GM12878 (cell line): ENCODE data around the gene TAF11L6. TPM values are rescaled to one million over a fixed set of nuclear protein-coding genes. Genes with fewer than 3 reads are reported as not detected.
"Not testable (repeated sequence)": the region's sequence is repeated elsewhere in the genome, so short reads cannot be mapped to it uniquely, and the experiment has no call there.

Experiments
- ATAC-seq: fragments of 200-7000 bp; cut with Tn5 transposase; 3 replicates; pipeline ENCODE4 v1.9.1; 2020; ENCODE audit warnings: mild to moderate bottlenecking, moderate library complexity
- BruUV-seq: library from RNA; stranded (reverse); fragments of 400-500 nt; replicated peaks from 2 replicates; lab custom pipeline; 2021; lab: Mats Ljungman, UMichigan
- CTCF ChIA-PET: fragments of 300-600 bp; sonication (Branson Sonifier 250); formaldehyde crosslinking; extraction: SDS; loops from one replicate; lab custom pipeline; 2021; ENCODE audit warnings: inconsistent platforms; lab: Yijun Ruan, JAX
- POLR2A ChIA-PET: fragments of 350-600 bp; formaldehyde crosslinking; extraction: SDS; loops from one replicate; lab custom pipeline; 2021; ENCODE audit warnings: inconsistent platforms; lab: Charles Lee
- RAD21 ChIA-PET: fragments of 300-600 bp; sonication (Branson Sonifier 250); formaldehyde crosslinking; loops from one replicate; lab custom pipeline; 2023; ENCODE audit warnings: antibody characterized with exemption; ENCODE audit not compliant: unreplicated experiment; lab: Charles Lee
- SMC1A ChIA-PET: fragments of 300-600 bp; sonication (Branson Sonifier 250); formaldehyde crosslinking; loops from one replicate; lab custom pipeline; 2023; ENCODE audit not compliant: unreplicated experiment, uncharacterized antibody; lab: Charles Lee
- DNase-seq: peaks from one replicate; pipeline ENCODE4 v3.0.0-alpha.2; 2011; ENCODE audit warnings: low read depth, low spot score
- FAIRE-seq: peaks from 3 replicates; lab custom pipeline; 2011; peaks lifted over from hg19 to GRCh38; lab: Jason Lieb, UNC
- H2AFZ ChIP-seq: 2 replicates; pipeline ENCODE4 v1.6.0; 2011; ENCODE audit warnings: low read depth, low read length, control low read depth; ENCODE audit not compliant: control insufficient read depth
- H3K27ac ChIP-seq: 2 replicates; pipeline ENCODE4 v1.5.1; 2011; ENCODE audit warnings: control low read depth; ENCODE audit not compliant: control insufficient read depth, insufficient read depth
- H3K27me3 ChIP-seq, 2 experiments: replicated peaks in 1 of 2; 2 replicates each; pipeline versions ENCODE4 v1.6.0 to v1.6.1; 2011; ENCODE audit warnings: low read length in 1 of 2; ENCODE audit not compliant: control insufficient read depth in 2 of 2, insufficient read depth in 2 of 2
- H3K36me3 ChIP-seq, 2 experiments: 2 replicates each; pipeline ENCODE4 v1.5.1; 2011; ENCODE audit warnings: low read length in 1 of 2; ENCODE audit not compliant: control insufficient read depth in 2 of 2, insufficient read depth in 2 of 2
- H3K4me1 ChIP-seq: 2 replicates; pipeline ENCODE4 v1.6.1; 2011; ENCODE audit warnings: mild to moderate bottlenecking, low read length, moderate library complexity, mixed read lengths; ENCODE audit not compliant: control insufficient read depth, insufficient read depth
- H3K4me2 ChIP-seq: 2 replicates; pipeline ENCODE4 v1.6.0; 2011; ENCODE audit warnings: control low read depth; ENCODE audit not compliant: control insufficient read depth, insufficient read depth
- H3K4me3 ChIP-seq: fragments of 200-600 bp; sonication (generic); 2 replicates; pipeline ENCODE4 v1.5.1; 2016
- H3K79me2 ChIP-seq: 2 replicates; pipeline ENCODE4 v1.6.0; 2011; ENCODE audit warnings: low read length; ENCODE audit not compliant: control insufficient read depth, insufficient read depth
- H3K9ac ChIP-seq: 2 replicates; pipeline ENCODE4 v1.8.0; 2011; ENCODE audit warnings: low read length, control low read depth, mixed read lengths; ENCODE audit not compliant: control insufficient read depth, insufficient read depth
- H3K9me3 ChIP-seq: replicated peaks from 3 replicates; pipeline ENCODE4 v1.5.1; 2011; ENCODE audit warnings: mild to moderate bottlenecking, low read length; ENCODE audit not compliant: control insufficient read depth, insufficient read depth
- H4K20me1 ChIP-seq: 2 replicates; pipeline ENCODE4 v1.6.0; 2011; ENCODE audit not compliant: control insufficient read depth, insufficient read depth
- CBX3 ChIP-seq: fragments of 200-600 bp; sonication (generic); IDR thresholded peaks from 2 replicates; pipeline ENCODE4 v1.6.1; 2016; ENCODE audit warnings: low read depth, borderline replicate concordance
- WGBS: methylation state at CpG from one replicate; pipeline ENCODE4 v1.1.6; 2016; ENCODE audit warnings: low lambda C conversion rate; ENCODE audit not compliant: insufficient replicate concordance, insufficient coverage; ENCODE audit errors: missing lambda C conversion rate; 5-methylcytosine and 5-hydroxymethylcytosine counted together
- in situ Hi-C: fragments of 300-500 bp; cut with MboI; formaldehyde crosslinking; loops from 9 replicates; pipeline ENCODE4 v1.14.3; 2018; ENCODE audit warnings: mixed read lengths
- intact Hi-C: fragments of 100-400 bp; cut with micrococcal nuclease; formaldehyde crosslinking; loops from one replicate; pipeline ENCODE4 v1.14.2; 2022; ENCODE audit not compliant: unreplicated experiment
- polyA plus RNA-seq, 11 experiments: library from polyadenylated mRNA; depleted of rRNA in 4 of 11; unstranded in 6 of 11; stranded (reverse) in 5 of 11; fragments of >200 nt; fragmentation: Nextera tagmentation in 4 of 11; fragmentation: Illumina TruSeq in 1 of 11; extraction: Ambion mirVana in 4 of 11; extraction: Trizol in 1 of 11; gene quantifications; 1 replicate in 1 of 11; 2 replicates in 10 of 11; pipeline versions ENCODE4 v1.2.1 to v1.2.3, GENCODE V29; 2011 to 2016; ENCODE audit warnings: inconsistent platforms in 2 of 11, missing spikeins in 2 of 11, low read depth in 1 of 11
- small RNA-seq: library from RNA; depleted of rRNA; stranded (forward); fragments of <200 nt; gene quantifications from one replicate; pipeline ENCODE3, GENCODE V24; 2014
- total RNA-seq, 4 experiments: library from RNA; depleted of rRNA in 3 of 4; stranded (reverse); fragments of >200 nt in 3 of 4; fragmentation: Illumina TruSeq in 1 of 4; extraction: Trizol in 1 of 4; gene quantifications; 2 replicates each; pipeline versions ENCODE4 v1.2.1 to v1.2.3, GENCODE V29; 2013 to 2021

Gene TAF11L6
- total and polyA plus RNA-seq, 10 of the 15 experiments (the other 5 are each of a cell fraction or from before 2014, with no cell fraction given): not detected

GRCh38 chr5:17526504-17526903, 2.0 kb upstream of the TAF11L6 start:
- H2AFZ ChIP-seq, SMC1A ChIA-PET, H3K4me1 ChIP-seq, POLR2A ChIA-PET, ATAC-seq, H3K27me3 ChIP-seq, H3K27ac ChIP-seq, H3K4me3 ChIP-seq, in situ Hi-C loops, BruUV-seq, DNase-seq, H3K9ac ChIP-seq, H3K9me3 ChIP-seq, H3K4me2 ChIP-seq, CTCF ChIA-PET, intact Hi-C loops, H3K79me2 ChIP-seq, H3K36me3 ChIP-seq, RAD21 ChIA-PET, H4K20me1 ChIP-seq, FAIRE-seq: not testable (repeated sequence)
- TF ChIP-seq CBX3: 0 out of 2 replicates have a peak, but pooled peaks have one; percentile 62
- WGBS: 64% methylated on average over 11 of the region's 17 CpGs

Small RNAs within 50 kb of the gene (small RNA-seq; reads per million reads assigned to genes)
- gene AC106774.3: not detected

Other genes with a start within 250 kb of the TAF11L6 start
Only the 7 nearest of the 12 such genes appear.
- not detected in 2 replicates for gene TAF11L2, start 30.4 kb upstream of the TAF11L6 start, total RNA-seq (2014; rRNA removed)
- gene TAF11L2, start 30.4 kb upstream of the TAF11L6 start, total RNA-seq (2014; rRNA removed; fragmentation: Illumina TruSeq; extraction: Trizol): not detected in 2 replicates
- not detected in 2 replicates for gene TAF11L2, start 30.4 kb upstream of the TAF11L6 start, total RNA-seq (2021)
- gene TAF11L2, start 30.4 kb upstream of the TAF11L6 start, polyA plus RNA-seq (2011; rRNA removed): not detected in 2 replicates
- gene TAF11L2, start 30.4 kb upstream of the TAF11L6 start, polyA plus RNA-seq (2014; fragmentation: Illumina TruSeq; extraction: Trizol): not detected in 2 replicates
- gene TAF11L2, start 30.4 kb upstream of the TAF11L6 start, polyA plus RNA-seq (2014; fragmentation: Nextera tagmentation; extraction: Ambion mirVana): not detected
- gene TAF11L2, start 30.4 kb upstream of the TAF11L6 start, polyA plus RNA-seq (2014; rRNA removed): not detected in 2 replicates
- gene TAF11L2, start 30.4 kb upstream of the TAF11L6 start, polyA plus RNA-seq (2016; fragmentation: Nextera tagmentation; extraction: Ambion mirVana): not detected
- not detected in 2 replicates for gene TAF11L3, start 10.3 kb upstream of the TAF11L6 start, total RNA-seq (2014; rRNA removed)
- not detected in 2 replicates for gene TAF11L3, start 10.3 kb upstream of the TAF11L6 start, total RNA-seq (2014; rRNA removed; fragmentation: Illumina TruSeq; extraction: Trizol)
- not detected in 2 replicates for gene TAF11L3, start 10.3 kb upstream of the TAF11L6 start, total RNA-seq (2021)
- gene TAF11L3, start 10.3 kb upstream of the TAF11L6 start, polyA plus RNA-seq (2011; rRNA removed): not detected in 2 replicates
- gene TAF11L3, start 10.3 kb upstream of the TAF11L6 start, polyA plus RNA-seq (2014; fragmentation: Illumina TruSeq; extraction: Trizol): not detected in 2 replicates
- not detected for gene TAF11L3, start 10.3 kb upstream of the TAF11L6 start, polyA plus RNA-seq (2014; fragmentation: Nextera tagmentation; extraction: Ambion mirVana)
- not detected in 2 replicates for gene TAF11L3, start 10.3 kb upstream of the TAF11L6 start, polyA plus RNA-seq (2014; rRNA removed)
- gene TAF11L3, start 10.3 kb upstream of the TAF11L6 start, polyA plus RNA-seq (2016; fragmentation: Nextera tagmentation; extraction: Ambion mirVana): not detected
- not detected in 2 replicates for gene TAF11L4, start 6.9 kb upstream of the TAF11L6 start, total RNA-seq (2014; rRNA removed)
- gene TAF11L4, start 6.9 kb upstream of the TAF11L6 start, total RNA-seq (2014; rRNA removed; fragmentation: Illumina TruSeq; extraction: Trizol): not detected in 2 replicates
- not detected in 2 replicates for gene TAF11L4, start 6.9 kb upstream of the TAF11L6 start, total RNA-seq (2021)
- not detected in 2 replicates for gene TAF11L4, start 6.9 kb upstream of the TAF11L6 start, polyA plus RNA-seq (2011; rRNA removed)
- not detected in 2 replicates for gene TAF11L4, start 6.9 kb upstream of the TAF11L6 start, polyA plus RNA-seq (2014; fragmentation: Illumina TruSeq; extraction: Trizol)
- gene TAF11L4, start 6.9 kb upstream of the TAF11L6 start, polyA plus RNA-seq (2014; fragmentation: Nextera tagmentation; extraction: Ambion mirVana): not detected
- not detected in 2 replicates for gene TAF11L4, start 6.9 kb upstream of the TAF11L6 start, polyA plus RNA-seq (2014; rRNA removed)
- not detected for gene TAF11L4, start 6.9 kb upstream of the TAF11L6 start, polyA plus RNA-seq (2016; fragmentation: Nextera tagmentation; extraction: Ambion mirVana)
- gene TAF11L5, start 3.4 kb upstream of the TAF11L6 start, total RNA-seq (2014; rRNA removed): not detected in 2 replicates
- gene TAF11L5, start 3.4 kb upstream of the TAF11L6 start, total RNA-seq (2014; rRNA removed; fragmentation: Illumina TruSeq; extraction: Trizol): not detected in 2 replicates
- gene TAF11L5, start 3.4 kb upstream of the TAF11L6 start, total RNA-seq (2021): not detected in 2 replicates
- gene TAF11L5, start 3.4 kb upstream of the TAF11L6 start, polyA plus RNA-seq (2011; rRNA removed): not detected in 2 replicates
- gene TAF11L5, start 3.4 kb upstream of the TAF11L6 start, polyA plus RNA-seq (2014; fragmentation: Illumina TruSeq; extraction: Trizol): not detected in 2 replicates
- not detected for gene TAF11L5, start 3.4 kb upstream of the TAF11L6 start, polyA plus RNA-seq (2014; fragmentation: Nextera tagmentation; extraction: Ambion mirVana)
- not detected in 2 replicates for gene TAF11L5, start 3.4 kb upstream of the TAF11L6 start, polyA plus RNA-seq (2014; rRNA removed)
- not detected for gene TAF11L5, start 3.4 kb upstream of the TAF11L6 start, polyA plus RNA-seq (2016; fragmentation: Nextera tagmentation; extraction: Ambion mirVana)
- not detected in 2 replicates for gene TAF11L7, start 57.1 kb downstream of the TAF11L6 start, total RNA-seq (2014; rRNA removed)
- not detected in 2 replicates for gene TAF11L7, start 57.1 kb downstream of the TAF11L6 start, total RNA-seq (2014; rRNA removed; fragmentation: Illumina TruSeq; extraction: Trizol)
- not detected in 2 replicates for gene TAF11L7, start 57.1 kb downstream of the TAF11L6 start, total RNA-seq (2021)
- gene TAF11L7, start 57.1 kb downstream of the TAF11L6 start, polyA plus RNA-seq (2011; rRNA removed): not detected in 2 replicates
- not detected in 2 replicates for gene TAF11L7, start 57.1 kb downstream of the TAF11L6 start, polyA plus RNA-seq (2014; fragmentation: Illumina TruSeq; extraction: Trizol)
- not detected for gene TAF11L7, start 57.1 kb downstream of the TAF11L6 start, polyA plus RNA-seq (2014; fragmentation: Nextera tagmentation; extraction: Ambion mirVana)
- gene TAF11L7, start 57.1 kb downstream of the TAF11L6 start, polyA plus RNA-seq (2014; rRNA removed): not detected in 2 replicates
- not detected for gene TAF11L7, start 57.1 kb downstream of the TAF11L6 start, polyA plus RNA-seq (2016; fragmentation: Nextera tagmentation; extraction: Ambion mirVana)
- gene TAF11L8, start 62.3 kb downstream of the TAF11L6 start, total RNA-seq (2014; rRNA removed): not detected in 2 replicates
- not detected in 2 replicates for gene TAF11L8, start 62.3 kb downstream of the TAF11L6 start, total RNA-seq (2014; rRNA removed; fragmentation: Illumina TruSeq; extraction: Trizol)
- not detected in 2 replicates for gene TAF11L8, start 62.3 kb downstream of the TAF11L6 start, total RNA-seq (2021)
- gene TAF11L8, start 62.3 kb downstream of the TAF11L6 start, polyA plus RNA-seq (2011; rRNA removed): not detected in 2 replicates
- gene TAF11L8, start 62.3 kb downstream of the TAF11L6 start, polyA plus RNA-seq (2014; fragmentation: Illumina TruSeq; extraction: Trizol): not detected in 2 replicates
- not detected for gene TAF11L8, start 62.3 kb downstream of the TAF11L6 start, polyA plus RNA-seq (2014; fragmentation: Nextera tagmentation; extraction: Ambion mirVana)
- gene TAF11L8, start 62.3 kb downstream of the TAF11L6 start, polyA plus RNA-seq (2014; rRNA removed): not detected in 2 replicates
- not detected for gene TAF11L8, start 62.3 kb downstream of the TAF11L6 start, polyA plus RNA-seq (2016; fragmentation: Nextera tagmentation; extraction: Ambion mirVana)
- gene TAF11L9, start 65.7 kb downstream of the TAF11L6 start, total RNA-seq (2014; rRNA removed): not detected in 2 replicates
- gene TAF11L9, start 65.7 kb downstream of the TAF11L6 start, total RNA-seq (2014; rRNA removed; fragmentation: Illumina TruSeq; extraction: Trizol): not detected in 2 replicates
- not detected in 2 replicates for gene TAF11L9, start 65.7 kb downstream of the TAF11L6 start, total RNA-seq (2021)
- gene TAF11L9, start 65.7 kb downstream of the TAF11L6 start, polyA plus RNA-seq (2011; rRNA removed): not detected in 2 replicates
- gene TAF11L9, start 65.7 kb downstream of the TAF11L6 start, polyA plus RNA-seq (2014; fragmentation: Illumina TruSeq; extraction: Trizol): not detected in 2 replicates
- not detected for gene TAF11L9, start 65.7 kb downstream of the TAF11L6 start, polyA plus RNA-seq (2014; fragmentation: Nextera tagmentation; extraction: Ambion mirVana)
- gene TAF11L9, start 65.7 kb downstream of the TAF11L6 start, polyA plus RNA-seq (2014; rRNA removed): not detected in 2 replicates
- gene TAF11L9, start 65.7 kb downstream of the TAF11L6 start, polyA plus RNA-seq (2016; fragmentation: Nextera tagmentation; extraction: Ambion mirVana): not detected